Endothelial cell of umbilical vein (primary cell): ENCODE measurements around the gene HMCES. TPM values are rescaled to one million over a fixed set of nuclear protein-coding genes. Genes with fewer than 3 reads are reported as not detected.

Source experiments
- BruUV-seq: library from RNA; stranded (reverse); fragments of 400-500 nt; replicated peaks from 2 replicates; lab custom pipeline; 2021; lab: Mats Ljungman, UMichigan
- CTCF ChIA-PET: fragments of 300-600, 350-600 bp; sonication (Branson Sonifier 250); formaldehyde crosslinking; loops from one replicate; lab custom pipeline; 2021; ENCODE audit warnings: antibody characterized with exemption, inconsistent platforms; lab: Charles Lee
- POLR2A ChIA-PET: fragments of 300-600, 350-600 bp; sonication (Branson Sonifier 250); formaldehyde crosslinking; loops from one replicate; lab custom pipeline; 2021; ENCODE audit warnings: antibody characterized with exemption, inconsistent platforms; lab: Charles Lee
- DNase-seq: peaks from one replicate; pipeline ENCODE4 v3.0.0-alpha.2; 2011; ENCODE audit warnings: low read depth, low spot score
- FAIRE-seq: peaks from 2 replicates; lab custom pipeline; 2011; peaks lifted over from hg19 to GRCh38; lab: Jason Lieb, UNC
- H2AFZ ChIP-seq: 2 replicates; pipeline ENCODE4 v1.6.0; 2012; ENCODE audit warnings: low read depth, low read length, control low read depth, inconsistent platforms
- H3K27ac ChIP-seq: 2 replicates; pipeline ENCODE4 v1.5.1; 2011; ENCODE audit warnings: low read depth, mild to moderate bottlenecking, control low read depth, low read length, moderate library complexity; ENCODE audit not compliant: insufficient read depth
- H3K27me3 ChIP-seq, 2 experiments: 2 replicates each; pipeline versions ENCODE4 v1.6.0 to v1.6.1; 2011; ENCODE audit warnings: low read length in 2 of 2, mixed read lengths in 1 of 2; ENCODE audit not compliant: control insufficient read depth in 2 of 2, insufficient read depth in 2 of 2
- H3K36me3 ChIP-seq, 2 experiments: 2 replicates in 1 of 2; 3 replicates in 1 of 2; pipeline ENCODE4 v1.5.1; 2011; ENCODE audit warnings: low read length in 2 of 2, mild to moderate bottlenecking in 1 of 2, moderate library complexity in 1 of 2; ENCODE audit not compliant: control insufficient read depth in 2 of 2, insufficient read depth in 2 of 2; ENCODE audit errors: extremely low read depth in 1 of 2
- H3K4me1 ChIP-seq: 3 replicates; pipeline ENCODE4 v1.5.1; 2011; ENCODE audit warnings: mild to moderate bottlenecking, low read length; ENCODE audit not compliant: control insufficient read depth, insufficient read depth; ENCODE audit errors: extremely low read depth
- H3K4me2 ChIP-seq: 2 replicates; pipeline ENCODE4 v1.6.1; 2011; ENCODE audit warnings: low read length, control low read depth, mixed read lengths; ENCODE audit not compliant: insufficient read depth
- H3K4me3 ChIP-seq, 3 experiments: fragments of 200-600 bp in 1 of 3; sonication (generic), shearing (Covaris generic) in 1 of 3; replicated peaks in 1 of 3; 2 replicates each; pipeline ENCODE4 v1.5.1; 2011 to 2016; ENCODE audit warnings: control low read depth in 3 of 3, low read length in 3 of 3, mild to moderate bottlenecking in 2 of 3, inconsistent platforms in 1 of 3, low read depth in 1 of 3, moderate library complexity in 1 of 3; ENCODE audit not compliant: insufficient read depth in 1 of 3
- H3K79me2 ChIP-seq: 2 replicates; pipeline ENCODE4 v1.6.0; 2012; ENCODE audit warnings: low read length, inconsistent platforms; ENCODE audit not compliant: control insufficient read depth, insufficient read depth
- H3K9ac ChIP-seq: replicated peaks from 2 replicates; pipeline ENCODE3; 2011; ENCODE audit warnings: low read length, control low read depth; ENCODE audit not compliant: insufficient read depth; ENCODE audit errors: extremely low read depth
- H3K9me1 ChIP-seq: replicated peaks from 3 replicates; pipeline ENCODE4 v1.6.0; 2011; ENCODE audit warnings: mild to moderate bottlenecking, low read length; ENCODE audit not compliant: control insufficient read depth, insufficient read depth; ENCODE audit errors: extremely low read depth
- H3K9me3 ChIP-seq: replicated peaks from 2 replicates; pipeline ENCODE4 v1.5.1; 2012; ENCODE audit warnings: low read length, inconsistent platforms; ENCODE audit not compliant: control insufficient read depth, insufficient read depth
- H4K20me1 ChIP-seq: replicated peaks from 2 replicates; pipeline ENCODE3; 2011; ENCODE audit warnings: mild to moderate bottlenecking, low read length; ENCODE audit not compliant: control insufficient read depth, insufficient read depth; ENCODE audit errors: extremely low read depth
- EZH2 ChIP-seq: IDR thresholded peaks from 2 replicates; pipeline ENCODE4 v1.6.1; 2012; ENCODE audit warnings: borderline replicate concordance, low read depth, mild to moderate bottlenecking, moderate library complexity, low read length, inconsistent platforms; ENCODE audit not compliant: severe bottlenecking
- FOS ChIP-seq: IDR thresholded peaks from 2 replicates; pipeline ENCODE4 v1.6.1; 2011; ENCODE audit warnings: mild to moderate bottlenecking, low read length, moderate library complexity, borderline replicate concordance; ENCODE audit not compliant: insufficient read depth
- GATA2 ChIP-seq: IDR thresholded peaks from 2 replicates; pipeline ENCODE4 v1.7.0; 2011; ENCODE audit warnings: low read depth, mild to moderate bottlenecking, moderate library complexity, mixed read lengths, low read length; ENCODE audit not compliant: insufficient read length, insufficient read depth
- JUN ChIP-seq: IDR thresholded peaks from 2 replicates; pipeline ENCODE4 v1.6.1; 2011; ENCODE audit warnings: borderline replicate concordance, low read depth; ENCODE audit not compliant: insufficient read length, insufficient read depth
- MYC ChIP-seq: IDR thresholded peaks from one replicate; pipeline ENCODE4 v1.6.1; 2011; ENCODE audit warnings: mild to moderate bottlenecking, low read depth, low read length
- POLR2A ChIP-seq: IDR thresholded peaks from 2 replicates; pipeline ENCODE4 v1.6.1; 2012; ENCODE audit warnings: low read depth, mild to moderate bottlenecking, control low read depth, low read length
- dilution Hi-C: fragments of 300-500 bp; cut with MboI; formaldehyde crosslinking; loops from one replicate; pipeline ENCODE4 v1.15.0; 2019; ENCODE audit warnings: low sequenced_read_pairs; ENCODE audit not compliant: extremely low pct_ligation_motif_present
- intact Hi-C: fragments of 100-400 bp; cut with micrococcal nuclease; formaldehyde crosslinking; loops from one replicate; pipeline ENCODE4 v1.10.0; 2022
- polyA plus RNA-seq, 4 experiments: library from polyadenylated mRNA; depleted of rRNA in 3 of 4; stranded (reverse) in 3 of 4; unstranded in 1 of 4; fragments of >200 nt; gene quantifications; 2 replicates each; pipeline versions ENCODE4 v1.2.1 to v1.2.3, GENCODE V29; 2011 to 2012; ENCODE audit warnings: missing spikeins in 1 of 4
- total RNA-seq: library from RNA; stranded (reverse); gene quantifications from 2 replicates; pipeline ENCODE4 v1.2.3, GENCODE V29; 2021
- TF ChIP-seq, protein P1 (sequence below), 2 donors: IDR thresholded peaks; 1 replicate in 1 of 2; 2 replicates in 1 of 2; pipeline ENCODE4 v1.5.1; 2011; ENCODE audit warnings: low read length in 2 of 2, mild to moderate bottlenecking in 2 of 2, moderate library complexity in 2 of 2, control low read depth in 1 of 2, inconsistent platforms in 1 of 2, low read depth in 1 of 2; ENCODE audit not compliant: insufficient read depth in 1 of 2; ENCODE audit errors: extremely low read depth in 1 of 2
- TF ChIP-seq, protein P2 (sequence below): IDR thresholded peaks from 2 replicates; pipeline ENCODE4 v1.6.1; 2011; ENCODE audit not compliant: insufficient read depth, insufficient read length

HMCES gene
- total and polyA plus RNA-seq, 2 donors (not counting 3 experiments of a cell fraction or from before 2014, with no cell fraction given): 30.6 to 40.8 TPM

DNA sequence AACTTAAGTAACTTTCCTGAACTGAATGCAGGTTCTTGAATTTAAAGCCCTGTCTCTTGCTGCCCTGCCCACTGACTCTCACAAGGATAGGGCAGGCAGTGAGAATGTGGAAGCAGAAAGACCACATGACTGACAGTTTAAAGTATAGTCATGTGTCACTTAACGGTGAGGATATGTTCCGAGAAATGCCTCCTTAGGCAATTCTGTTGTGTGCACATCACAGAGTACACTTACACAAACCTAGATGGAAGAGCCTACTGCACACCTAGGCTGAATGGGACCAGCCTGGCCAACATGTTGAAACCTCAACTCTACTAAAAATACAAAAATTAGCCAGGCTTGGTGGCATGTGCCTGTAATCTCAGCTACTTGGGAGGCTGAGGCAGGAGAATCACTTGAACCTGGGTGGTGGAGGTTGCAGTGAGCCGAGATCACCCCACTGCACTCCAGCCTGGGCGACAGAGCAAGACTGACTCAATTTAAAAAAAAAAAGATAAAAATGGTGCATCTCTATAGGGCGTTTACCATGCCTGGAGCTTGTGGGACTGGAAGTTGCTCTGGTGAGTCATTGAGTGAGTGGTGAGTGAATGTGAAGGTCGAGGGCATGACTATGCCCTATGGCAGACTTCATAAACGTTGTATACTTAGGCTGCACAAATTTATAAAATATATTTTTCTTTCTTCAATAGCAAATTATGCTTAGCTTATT lies 48.2 kb upstream of the HMCES start:
- intact Hi-C loops: no loop called here
- TF ChIP-seq EZH2 (no peak), JUN (peak; percentile 50), MYC (no peak), FOS (peak; percentile 93), POLR2A (no peak), GATA2 (no peak)
- TF ChIP-seq, protein P1, sequence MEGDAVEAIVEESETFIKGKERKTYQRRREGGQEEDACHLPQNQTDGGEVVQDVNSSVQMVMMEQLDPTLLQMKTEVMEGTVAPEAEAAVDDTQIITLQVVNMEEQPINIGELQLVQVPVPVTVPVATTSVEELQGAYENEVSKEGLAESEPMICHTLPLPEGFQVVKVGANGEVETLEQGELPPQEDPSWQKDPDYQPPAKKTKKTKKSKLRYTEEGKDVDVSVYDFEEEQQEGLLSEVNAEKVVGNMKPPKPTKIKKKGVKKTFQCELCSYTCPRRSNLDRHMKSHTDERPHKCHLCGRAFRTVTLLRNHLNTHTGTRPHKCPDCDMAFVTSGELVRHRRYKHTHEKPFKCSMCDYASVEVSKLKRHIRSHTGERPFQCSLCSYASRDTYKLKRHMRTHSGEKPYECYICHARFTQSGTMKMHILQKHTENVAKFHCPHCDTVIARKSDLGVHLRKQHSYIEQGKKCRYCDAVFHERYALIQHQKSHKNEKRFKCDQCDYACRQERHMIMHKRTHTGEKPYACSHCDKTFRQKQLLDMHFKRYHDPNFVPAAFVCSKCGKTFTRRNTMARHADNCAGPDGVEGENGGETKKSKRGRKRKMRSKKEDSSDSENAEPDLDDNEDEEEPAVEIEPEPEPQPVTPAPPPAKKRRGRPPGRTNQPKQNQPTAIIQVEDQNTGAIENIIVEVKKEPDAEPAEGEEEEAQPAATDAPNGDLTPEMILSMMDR (IDR thresholded peaks at IDR 0.05; ENCODE audit: extremely low read depth in 1 of 2, insufficient read depth in 1 of 2, low read depth in 1 of 2, low read length in 2 of 2): no peak
- TF ChIP-seq, protein P2, sequence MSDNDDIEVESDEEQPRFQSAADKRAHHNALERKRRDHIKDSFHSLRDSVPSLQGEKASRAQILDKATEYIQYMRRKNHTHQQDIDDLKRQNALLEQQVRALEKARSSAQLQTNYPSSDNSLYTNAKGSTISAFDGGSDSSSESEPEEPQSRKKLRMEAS: no peak
- Histone ChIP-seq H3K9ac (no peak overlapping the region), H3K4me2 (no peak overlapping the region), H3K27me3 (no peaks in the 10 kb centered on the region), H3K9me1 (no peaks in the 10 kb centered on the region), H3K9me3 (no peaks in the 10 kb centered on the region), H3K36me3 (no peaks in the 10 kb centered on the region), H4K20me1 (no peaks in the 10 kb centered on the region), H3K4me3 (no peak overlapping the region), H2AFZ (no peak overlapping the region), H3K79me2 (no peaks in the 10 kb centered on the region), H3K27ac (no peak overlapping the region), H3K4me1 (peaks cover 35% of the 10 kb centered on the region)
- dilution Hi-C loops: no loop called here
- ChIA-PET CTCF (interaction anchor here (1.2 to 1.6 kb wide), 3 partner anchors 15 to 260 kb away, joined by 6 to 15 read pairs (median 9); partner anchors contain the start of gene ISY1), POLR2A (no interaction called here)
- BruUV-seq: no TSS peak
- FAIRE-seq (peak; percentile 77), DNase-seq (peak; percentile 46)
